ENCODE data around the gene DPP6.
"Not testable (repeated sequence)": the region's sequence is repeated elsewhere in the genome, so short reads cannot be mapped to it uniquely, and the experiment has no call there.

Gene DPP6

GRCh38 chr7:154919344-154920225 lies 867.4 kb downstream of the DPP6 start:
- DNase-seq: no peak

GRCh38 chr7:154922472-154922871 lies 870.3 kb downstream of the DPP6 start:
- not testable (repeated sequence) for DNase-seq

GRCh38 chr7:154927624-154928125 lies 875.5 kb downstream of the DPP6 start:
- peak; percentile 75 to 82 for DNase-seq

GRCh38 chr7:154928136-154929005 lies 876.2 kb downstream of the DPP6 start:
- DNase-seq: peak; percentile 31 to 46

GRCh38 chr7:154929006-154929726 lies 877.0 kb downstream of the DPP6 start:
- no peak for DNase-seq

GRCh38 chr7:154931906-154932305 lies 879.7 kb downstream of the DPP6 start:
- DNase-seq: no peak

GRCh38 chr7:154934353-154934952 lies 882.3 kb downstream of the DPP6 start:
- not testable (repeated sequence) for DNase-seq

- DNase-seq: no peak
These were observed 885.6 kb downstream of the DPP6 start for GRCh38 chr7:154937837-154938236.

- no peak for DNase-seq
These were observed 890.5 kb downstream of the DPP6 start for GRCh38 chr7:154942691-154943090.

Measured in activated CD4-positive, alpha-beta T cell treated with anti-CD3 and anti-CD28 coated beads, Interleukin-2, amount 50 U/mL, for 48 hours (primary cell).